Measurements from ENCODE around the gene SLC48A1. TPM values are rescaled to one million over a fixed set of nuclear protein-coding genes. Genes with fewer than 3 reads are reported as not detected.

Gene SLC48A1
- 14.2 and 17.6 TPM in 2 replicates for total RNA-seq (2014; rRNA removed; shearing (Covaris generic); ENCODE audit: low replicate concordance)

DNA sequence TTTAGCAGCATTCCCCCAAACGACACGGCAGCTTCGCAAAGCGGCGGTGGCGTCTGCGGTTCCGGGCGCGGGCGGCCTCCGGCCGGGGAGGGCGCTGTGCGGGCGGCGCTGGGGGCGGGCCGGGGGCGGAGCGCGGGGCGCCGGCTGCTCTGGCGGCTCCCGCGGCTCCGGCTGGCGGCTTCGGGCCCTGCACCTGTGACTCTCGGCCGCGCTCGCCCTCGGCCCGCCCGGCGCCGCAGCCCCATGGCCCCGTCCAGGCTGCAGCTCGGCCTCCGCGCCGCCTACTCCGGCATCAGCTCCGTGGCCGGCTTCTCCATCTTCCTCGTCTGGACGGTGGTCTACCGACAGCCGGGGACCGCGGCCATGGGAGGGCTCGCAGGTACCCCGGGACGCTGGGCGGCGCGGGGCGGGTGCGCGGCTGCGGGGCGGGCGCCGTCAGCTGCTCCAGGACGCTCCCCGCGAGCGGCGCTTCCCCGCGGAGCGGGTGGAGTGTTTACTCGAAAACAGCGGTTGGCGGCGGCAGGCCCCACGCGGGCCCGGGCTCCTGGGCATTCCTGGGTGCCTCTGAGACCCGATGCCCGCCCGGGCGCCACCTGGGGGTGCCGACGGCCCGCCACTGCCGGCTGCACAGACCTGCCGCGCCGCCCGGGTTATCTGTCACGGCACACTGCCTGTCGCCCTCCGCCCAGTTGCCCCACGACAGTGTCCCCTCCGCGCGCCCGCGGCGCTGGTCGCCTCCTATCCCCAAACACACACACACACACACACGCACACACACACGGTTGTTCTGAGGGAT is at the start of gene SLC48A1:
Gene SLC48A1, plus strand, starts transcription at position 177 of the 796 bp plus-strand sequence. Its CDS starts 67 bp downstream, at position 244.
- no peaks in the 10 kb centered on the region for H3K9me3 ChIP-seq
- H3K27me3 ChIP-seq = no peaks in the 10 kb centered on the region
- peak within 1 kb of the TSS; percentile 61 for H3K4me3 ChIP-seq
- H3K36me3 ChIP-seq = no peaks in the 10 kb centered on the region
- peak; percentile 72 for DNase-seq

DNA sequence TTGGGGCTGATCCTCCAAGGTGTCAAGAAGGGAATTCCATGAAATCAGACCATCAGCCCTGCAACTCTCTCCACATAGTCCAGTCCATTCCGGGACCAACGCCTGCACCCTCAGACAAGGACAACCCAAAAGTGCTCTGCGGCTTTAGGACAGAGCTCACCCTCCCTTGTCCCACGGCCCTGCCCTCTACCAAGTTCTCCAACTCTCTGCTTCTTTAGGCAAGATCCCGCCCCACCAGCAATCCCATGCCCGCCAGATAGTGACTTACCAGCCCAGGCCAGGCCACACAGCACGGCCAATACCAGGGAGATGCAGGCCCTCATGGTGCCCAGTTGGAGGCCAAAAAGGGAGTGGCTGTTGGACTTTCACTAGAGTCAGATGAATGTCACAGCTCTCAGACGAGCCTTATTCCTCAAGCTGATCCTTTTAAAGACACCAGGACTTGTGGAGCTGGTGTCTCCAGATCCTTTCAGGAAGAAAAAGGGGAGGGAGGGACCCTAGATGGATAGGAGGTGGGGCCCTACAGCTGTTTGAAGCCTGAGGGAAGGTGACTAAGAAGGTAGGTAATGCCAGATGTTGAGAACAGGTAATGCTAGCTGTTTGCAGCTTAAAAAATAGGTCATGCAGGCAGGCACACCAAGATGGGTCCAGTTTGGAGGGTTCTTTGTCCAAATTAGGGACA is 47.8 kb upstream of the SLC48A1 start, which contains the start of gene ENDOU:
Gene ENDOU, minus strand, starts transcription at position 400 of the 682 bp plus-strand sequence. Its CDS starts 77 bp downstream, at position 323.
- H3K27me3 ChIP-seq = no peaks in the 10 kb centered on the region
- H3K36me3 ChIP-seq = no peaks in the 10 kb centered on the region
- no peaks in the 10 kb centered on the region for H3K9me3 ChIP-seq
- DNase-seq = no peak
- no peak within 1 kb of the TSS for H3K4me3 ChIP-seq

DNA sequence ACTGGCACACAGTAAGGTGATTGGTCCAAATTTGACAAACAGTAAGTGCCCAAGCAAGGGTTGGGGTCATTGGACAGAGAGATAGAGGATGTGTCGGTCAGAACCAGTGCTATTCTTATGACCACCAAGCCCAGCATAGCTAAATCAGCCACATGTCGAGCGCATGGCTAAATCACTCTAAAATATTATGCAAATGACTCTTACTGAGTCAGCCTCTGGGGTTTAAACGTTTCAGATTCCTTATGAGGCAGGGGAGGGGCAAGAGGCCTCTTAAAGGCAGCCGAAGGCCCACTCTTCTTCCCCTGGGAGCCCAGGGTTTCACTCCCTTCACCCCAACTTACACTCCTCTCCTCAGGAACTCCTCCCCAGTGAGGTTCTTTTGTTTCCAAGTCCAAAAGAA is 47.1 kb upstream of the SLC48A1 start:
- DNase-seq = no peak
- H3K4me3 ChIP-seq = no peak overlapping the region
- no peaks in the 10 kb centered on the region for H3K9me3 ChIP-seq
- H3K27me3 ChIP-seq = no peaks in the 10 kb centered on the region
- no peaks in the 10 kb centered on the region for H3K36me3 ChIP-seq

DNA sequence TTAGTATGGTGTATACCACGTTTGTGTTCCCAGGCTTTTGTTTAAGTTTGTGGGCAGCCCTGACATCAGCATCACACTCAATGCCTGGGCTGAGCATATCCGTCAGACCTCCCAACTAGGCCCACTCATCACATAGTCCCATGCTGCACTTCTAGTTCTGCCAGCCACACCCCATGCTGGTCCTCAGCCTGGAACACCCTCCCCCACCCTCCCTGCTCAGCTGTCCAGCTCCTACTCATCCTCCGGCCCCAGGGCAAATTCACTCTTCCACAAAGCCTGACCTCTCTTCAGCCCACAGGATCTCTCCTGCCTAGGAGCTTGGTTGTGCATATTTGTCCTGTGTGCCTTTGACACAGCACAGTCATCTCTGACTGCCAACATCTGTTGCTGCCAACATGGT is 43.8 kb upstream of the SLC48A1 start:
- no peaks in the 10 kb centered on the region for H3K27me3 ChIP-seq
- H3K4me3 ChIP-seq = no peak overlapping the region
- H3K9me3 ChIP-seq = no peaks in the 10 kb centered on the region
- no peaks in the 10 kb centered on the region for H3K36me3 ChIP-seq
- DNase-seq = peak; percentile 42

DNA sequence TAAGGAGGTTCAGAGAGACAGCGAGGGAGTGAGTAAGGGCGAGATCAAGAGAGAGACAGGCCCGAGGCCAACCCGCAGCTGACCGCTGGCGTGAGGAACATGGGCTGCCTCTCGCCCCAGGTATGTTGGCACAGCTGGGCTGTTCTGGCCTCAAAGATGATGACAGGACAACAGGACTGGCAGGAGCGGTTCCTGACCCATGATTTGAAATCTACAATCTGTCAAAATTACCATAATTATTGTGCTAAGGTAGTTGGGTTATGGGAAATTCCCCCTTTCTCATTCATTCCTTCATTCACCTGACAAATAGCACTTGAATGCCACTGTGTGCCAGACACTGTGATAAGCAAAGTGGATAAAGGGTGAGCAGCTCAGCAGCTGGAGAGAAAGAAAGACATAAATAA is 42.7 kb upstream of the SLC48A1 start:
- H3K36me3 ChIP-seq = no peaks in the 10 kb centered on the region
- H3K4me3 ChIP-seq = no peak overlapping the region
- H3K9me3 ChIP-seq = no peaks in the 10 kb centered on the region
- DNase-seq = peak; percentile 77
- H3K27me3 ChIP-seq = no peaks in the 10 kb centered on the region

DNA sequence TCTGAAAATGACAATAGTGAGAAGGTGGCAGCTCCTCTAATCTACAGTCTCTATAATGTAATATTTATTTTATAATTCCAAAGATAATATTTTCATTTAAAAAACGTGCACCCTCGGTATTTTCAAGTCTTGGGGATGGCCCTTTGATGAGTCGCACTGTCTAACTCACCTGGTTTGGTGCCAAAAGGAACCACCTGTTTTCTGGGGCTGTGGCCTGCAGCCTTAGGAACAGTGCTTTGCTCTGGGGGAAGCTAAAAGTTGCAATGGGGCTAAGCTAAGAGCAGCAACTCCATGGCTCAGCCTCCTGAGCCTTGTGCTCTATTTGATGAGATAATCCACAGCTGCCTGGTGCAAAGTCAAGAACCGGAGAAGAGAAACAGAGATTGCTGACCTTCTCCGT is 41.3 kb upstream of the SLC48A1 start:
- DNase-seq = no peak
- Histone ChIP-seq H3K27me3 (no peaks in the 10 kb centered on the region), H3K36me3 (no peaks in the 10 kb centered on the region), H3K9me3 (no peaks in the 10 kb centered on the region), H3K4me3 (no peak overlapping the region)

DNA sequence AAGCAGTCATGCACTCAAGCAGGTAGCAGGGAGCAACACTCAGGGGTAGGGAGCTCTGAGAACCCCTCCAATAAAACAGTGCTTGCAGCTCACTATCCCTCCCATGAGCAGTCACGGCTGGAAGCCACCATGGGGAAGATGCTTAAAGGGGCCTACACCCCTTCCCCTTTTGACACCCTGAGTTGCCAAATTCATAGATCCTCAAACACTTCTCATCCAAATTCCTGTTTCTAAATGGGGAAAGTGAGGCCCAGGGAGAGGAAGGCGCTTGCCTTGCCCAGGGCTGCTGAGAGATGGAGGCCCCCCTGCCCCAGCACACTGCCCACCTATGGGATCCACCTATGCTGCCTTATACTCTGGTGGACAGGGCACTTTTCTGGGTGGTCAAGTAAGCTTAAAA is 40.5 kb upstream of the SLC48A1 start:
- H3K9me3 ChIP-seq = no peaks in the 10 kb centered on the region
- H3K27me3 ChIP-seq = no peaks in the 10 kb centered on the region
- H3K4me3 ChIP-seq = no peak overlapping the region
- no peaks in the 10 kb centered on the region for H3K36me3 ChIP-seq
- DNase-seq = no peak

DNA sequence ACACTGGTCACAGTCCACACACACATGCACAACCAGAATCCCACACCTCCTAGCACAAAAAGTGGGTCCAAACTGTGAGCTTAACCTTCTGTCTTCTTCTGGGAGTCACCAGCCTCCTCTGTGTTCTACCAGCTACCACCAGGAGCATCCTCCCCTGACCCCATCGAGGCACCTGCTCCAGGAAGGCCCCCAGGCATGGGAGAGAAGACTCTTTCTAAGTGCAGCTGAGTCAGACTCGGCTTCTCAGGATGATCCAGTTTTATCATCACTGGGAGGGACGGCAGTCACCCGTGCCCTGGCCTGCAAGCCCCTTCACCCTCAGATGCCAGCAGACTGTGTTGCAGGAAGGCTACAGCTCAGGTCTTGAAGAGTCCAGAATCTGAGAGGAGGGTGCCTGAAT is 39.9 kb upstream of the SLC48A1 start:
- Histone ChIP-seq H3K4me3 (no peak overlapping the region), H3K36me3 (no peaks in the 10 kb centered on the region), H3K27me3 (no peaks in the 10 kb centered on the region), H3K9me3 (no peaks in the 10 kb centered on the region)
- no peak for DNase-seq

DNA sequence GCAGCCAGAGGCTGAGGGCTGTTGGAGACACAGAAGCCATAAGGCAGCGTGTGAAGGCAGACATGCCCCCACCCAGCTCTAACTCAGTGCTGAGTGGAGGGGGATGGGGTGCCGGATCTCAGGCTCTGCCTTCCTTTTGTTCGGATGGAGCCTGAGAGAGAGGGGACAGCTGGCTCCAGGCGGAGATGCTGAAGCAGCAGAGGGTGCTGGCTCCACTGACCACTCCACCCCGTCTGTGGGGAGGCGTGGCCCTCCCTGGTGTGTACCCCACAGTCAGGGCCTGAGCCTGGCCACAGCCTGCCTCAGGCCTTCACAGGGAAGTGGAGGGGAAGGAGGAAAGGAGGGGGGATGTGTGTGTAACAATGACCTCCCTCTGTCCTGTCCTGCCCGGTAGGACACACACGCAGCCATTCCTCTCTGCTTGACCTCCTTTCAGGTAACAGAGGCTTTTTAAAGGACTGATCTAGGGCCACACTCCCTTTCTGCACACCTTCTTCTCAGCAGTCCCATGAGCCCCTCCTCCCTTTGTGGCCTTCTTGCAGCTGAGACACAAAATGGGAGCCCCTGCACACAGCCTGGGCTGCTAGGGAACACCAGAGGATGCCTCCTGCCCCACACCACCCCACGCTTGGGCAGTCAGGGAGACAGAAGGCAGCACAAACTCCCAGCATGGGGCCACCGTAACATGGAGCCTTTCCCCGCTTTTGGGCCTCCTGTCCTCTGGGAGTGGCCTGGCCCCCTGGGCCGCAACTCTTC is 38.1 kb upstream of the SLC48A1 start:
- Histone ChIP-seq H3K27me3 (no peaks in the 10 kb centered on the region), H3K4me3 (no peak overlapping the region), H3K36me3 (no peaks in the 10 kb centered on the region), H3K9me3 (no peaks in the 10 kb centered on the region)
- DNase-seq = no peak

DNA sequence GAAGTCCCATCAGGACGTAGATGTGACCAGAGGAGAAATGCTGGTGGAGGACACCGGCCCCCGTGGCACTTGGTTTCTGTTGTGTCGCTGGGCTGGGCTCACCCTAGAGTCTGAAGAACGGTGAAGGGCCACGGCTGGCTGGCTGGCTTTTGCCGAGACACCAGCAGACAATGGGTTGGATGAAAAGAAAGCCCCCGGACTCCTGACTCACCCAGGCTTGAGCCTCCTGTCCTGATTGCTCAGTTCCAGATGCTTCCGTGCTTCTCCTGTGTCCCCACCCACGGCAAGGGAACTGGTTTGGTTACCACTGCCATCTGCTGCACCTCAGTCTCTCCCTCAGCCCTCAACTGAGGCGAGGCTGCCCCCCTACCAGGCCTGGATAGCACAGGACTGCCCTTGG is 37.4 kb upstream of the SLC48A1 start:
- no peak for DNase-seq
- Histone ChIP-seq H3K27me3 (no peaks in the 10 kb centered on the region), H3K36me3 (no peaks in the 10 kb centered on the region), H3K4me3 (no peak overlapping the region), H3K9me3 (no peaks in the 10 kb centered on the region)

DNA sequence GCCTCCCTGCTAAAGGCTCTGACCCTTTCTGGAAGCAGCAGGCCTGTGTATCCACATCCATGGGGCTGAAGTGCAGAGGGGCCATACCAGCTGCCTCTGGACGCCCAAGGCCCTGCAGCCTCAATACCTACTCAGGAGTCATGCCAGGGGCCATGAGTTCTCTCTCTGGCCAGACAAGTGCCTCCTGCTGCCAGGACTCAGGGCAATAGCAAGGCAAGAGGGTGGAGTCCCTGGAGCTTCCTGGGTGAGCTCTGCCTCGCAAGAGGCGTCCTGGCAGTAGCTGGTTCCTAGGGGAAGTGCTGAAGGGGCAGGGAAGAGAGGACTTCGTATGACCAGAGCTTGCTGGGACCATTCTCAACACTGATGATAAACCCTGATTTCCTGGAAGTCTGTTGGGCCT is 36.8 kb upstream of the SLC48A1 start:
- DNase-seq = no peak
- no peak overlapping the region for H3K4me3 ChIP-seq
- H3K9me3 ChIP-seq = no peaks in the 10 kb centered on the region
- no peaks in the 10 kb centered on the region for H3K27me3 ChIP-seq
- H3K36me3 ChIP-seq = no peaks in the 10 kb centered on the region

DNA sequence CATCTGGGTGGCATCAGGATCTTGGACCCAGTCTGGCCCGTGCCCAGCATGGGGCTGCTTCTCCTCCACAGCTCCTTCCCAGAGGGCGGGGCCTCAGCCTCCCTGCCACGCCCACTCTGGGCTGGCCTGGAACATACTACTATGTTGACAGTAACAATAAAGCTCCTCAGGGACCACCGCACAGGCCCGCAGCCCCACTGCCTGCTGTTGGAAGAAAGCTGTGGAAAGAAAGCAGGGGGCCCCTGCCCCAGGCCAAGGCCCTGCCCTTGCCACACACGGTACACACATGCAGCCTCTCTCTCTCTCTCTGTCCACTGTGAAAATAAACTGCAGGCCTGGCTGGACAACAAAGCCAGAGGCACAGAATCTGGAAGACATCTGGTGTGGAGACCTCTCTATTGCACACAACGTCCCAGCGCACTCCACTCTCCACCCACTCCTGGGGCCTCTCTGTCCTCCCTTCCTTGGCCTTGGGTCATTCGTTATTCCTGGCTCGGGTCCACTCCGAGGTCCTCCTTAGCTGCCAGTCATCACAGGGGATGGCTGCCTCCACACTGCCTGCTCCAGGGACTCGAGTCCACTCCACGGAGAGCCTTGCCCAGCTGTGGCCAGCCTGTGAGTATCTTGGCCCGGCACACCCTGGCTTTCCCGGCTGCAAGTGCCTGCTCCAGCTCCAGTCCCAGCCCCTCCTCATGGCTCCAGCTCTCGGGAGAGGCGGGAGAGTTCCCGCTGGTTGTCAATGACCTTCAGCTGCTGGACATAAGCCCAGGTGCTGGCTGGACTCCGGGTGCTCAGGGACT is 36.0 kb upstream of the SLC48A1 start:
- Histone ChIP-seq H3K4me3 (no peak overlapping the region), H3K9me3 (no peaks in the 10 kb centered on the region), H3K27me3 (no peaks in the 10 kb centered on the region), H3K36me3 (no peaks in the 10 kb centered on the region)
- peak; percentile 83 for DNase-seq

DNA sequence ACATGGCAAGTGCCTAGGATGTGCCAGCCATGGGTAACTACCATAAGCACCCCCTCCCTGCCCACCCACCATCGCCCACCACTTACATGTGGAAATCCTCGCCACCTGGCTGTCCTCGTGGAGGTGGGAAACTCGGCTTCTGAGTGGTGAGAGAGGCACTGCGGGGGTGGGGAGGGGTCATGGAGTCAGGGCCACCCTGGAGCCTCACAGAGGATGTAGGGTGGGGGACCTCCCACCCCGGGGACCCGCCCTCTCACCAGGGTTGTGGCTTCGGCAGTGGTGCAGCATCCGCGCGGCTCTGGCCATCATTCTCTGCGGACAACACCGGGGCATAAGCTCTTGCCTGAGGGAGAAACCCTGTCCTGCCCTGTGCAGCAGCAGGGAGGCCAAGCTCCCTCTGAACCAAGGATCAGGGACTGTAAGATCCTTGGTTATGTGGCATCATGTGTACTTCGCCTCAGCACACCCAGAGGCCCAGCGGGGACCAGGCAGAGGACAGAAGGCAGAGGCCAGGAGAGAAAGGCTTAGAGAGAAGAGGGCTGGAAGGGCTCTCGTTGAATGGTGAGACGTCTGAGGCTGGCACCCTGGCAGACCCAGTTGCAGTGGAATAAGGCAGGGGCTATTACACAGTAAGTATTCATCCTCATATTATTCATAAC is 35.0 kb upstream of the SLC48A1 start:
- Histone ChIP-seq H3K36me3 (no peaks in the 10 kb centered on the region), H3K27me3 (no peaks in the 10 kb centered on the region), H3K9me3 (no peaks in the 10 kb centered on the region), H3K4me3 (no peak overlapping the region)
- no peak for DNase-seq

DNA sequence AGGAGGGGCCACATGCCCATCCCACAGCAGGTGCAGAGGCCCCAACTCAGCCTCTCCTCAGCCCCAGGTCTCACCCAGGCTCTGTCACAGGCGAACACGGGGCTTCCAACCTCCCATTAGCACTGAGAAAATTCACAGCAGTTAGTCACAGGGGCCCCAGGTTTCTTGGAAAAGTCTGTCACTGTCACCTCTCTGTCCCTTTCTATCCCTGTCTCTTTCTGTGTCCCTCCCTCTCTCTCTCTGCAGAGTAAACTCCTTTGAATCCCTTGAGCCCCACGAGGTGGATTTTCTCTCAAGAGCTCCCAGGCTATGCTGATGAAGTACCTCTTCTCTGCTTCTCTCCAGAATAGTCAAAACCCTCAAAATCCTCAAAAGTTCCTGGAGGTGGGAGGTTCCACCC is 33.7 kb upstream of the SLC48A1 start:
- Histone ChIP-seq H3K27me3 (no peaks in the 10 kb centered on the region), H3K4me3 (no peak overlapping the region), H3K36me3 (no peaks in the 10 kb centered on the region), H3K9me3 (no peaks in the 10 kb centered on the region)
- DNase-seq = no peak

DNA sequence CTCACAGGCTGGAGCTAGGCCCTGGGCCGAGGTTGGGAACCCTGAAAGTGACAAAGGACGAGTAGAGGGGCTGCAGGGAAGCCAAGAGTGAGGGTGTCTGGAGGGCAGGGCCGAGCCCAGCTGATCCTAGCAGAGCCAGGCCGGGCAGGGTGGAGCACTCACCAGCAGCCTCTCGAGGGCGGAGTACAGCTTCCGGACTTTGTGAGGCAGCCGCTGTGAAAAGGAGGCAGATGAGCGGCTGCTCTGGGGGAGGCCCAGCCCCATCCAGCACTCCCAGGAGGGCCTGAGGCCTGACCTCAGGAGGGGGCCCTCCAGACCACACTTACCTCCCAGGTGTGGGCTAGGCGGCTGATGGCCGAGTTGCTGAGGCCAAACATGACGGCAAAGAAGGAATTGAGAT is 33.1 kb upstream of the SLC48A1 start:
- H3K27me3 ChIP-seq = no peaks in the 10 kb centered on the region
- H3K9me3 ChIP-seq = no peaks in the 10 kb centered on the region
- no peak for DNase-seq
- no peak overlapping the region for H3K4me3 ChIP-seq
- no peaks in the 10 kb centered on the region for H3K36me3 ChIP-seq

All from MG63 (cell line).